ENCODE data around the gene CALCB. TPM values are rescaled to one million over a fixed set of nuclear protein-coding genes. Genes with fewer than 3 reads are reported as not detected.

The CALCB gene
- total RNA-seq, 1 experiment from 2014 or later, result not detected

GRCh38 chr11:15117751-15118150 is 44.4 kb downstream of the CALCB start:
- no peak overlapping the region for H2AK5ac ChIP-seq (ENCODE audit: insufficient read length, low read length)
- no peaks in the 10 kb centered on the region for H3K79me1 ChIP-seq (ENCODE audit: insufficient read depth, low read depth, low read length, poor library complexity, severe bottlenecking)
- Mint-ChIP-seq H3K27ac (no peak overlapping the region), H3K9me3 (no peaks in the 10 kb centered on the region; a peak in 1 of 5 replicates), H3K36me3 (ENCODE audit: insufficient read depth in 1 of 3, low read depth in 3 of 3) (no peaks in the 10 kb centered on the region), H3K4me1 (peaks cover 3 to 11% of the 10 kb centered on the region in 2 experiments), H3K27me3 (ENCODE audit: low read depth) (peaks cover 55% of the 10 kb centered on the region), H3K4me3 (no peak overlapping the region)
- H3K23me2 ChIP-seq (ENCODE audit: insufficient read length, low read depth, low read length, poor library complexity, severe bottlenecking), result peaks cover 5% of the 10 kb centered on the region
- no peak overlapping the region for H3K4me2 ChIP-seq (ENCODE audit: insufficient read depth, insufficient read length, low read length)
- H3T11ph ChIP-seq (ENCODE audit: low read length), result no peak overlapping the region
- H4K8ac ChIP-seq (replicated peaks; ENCODE audit: insufficient read length, low read depth, low read length), result no peak overlapping the region
- no CpG with 5 or more reads among the region's 4 CpGs for WGBS (ENCODE audit: extremely low coverage, insufficient read length, low lambda C conversion rate)
- no peak for DNase-seq
- H2BK12ac ChIP-seq (ENCODE audit: insufficient read length, low read depth, low read length), result no peak overlapping the region
- no peak overlapping the region for H3K18ac ChIP-seq (ENCODE audit: insufficient read length, low read depth, low read length)
- no peak overlapping the region for H3K9ac ChIP-seq (ENCODE audit: extremely low read depth, insufficient read length, low read length)
- no peak overlapping the region for H3K27ac ChIP-seq (ENCODE audit: insufficient read length, low read depth, low read length)
- no peak overlapping the region for H3K23ac ChIP-seq (ENCODE audit: insufficient read length, low read depth, low read length)
- TF ChIP-seq CTCF (conservative IDR thresholded peaks at IDR 0.05), result no peak
- no peak overlapping the region for H3K4ac ChIP-seq (ENCODE audit: low read depth, low read length)
- H4K5ac ChIP-seq (ENCODE audit: insufficient read length, low read depth, low read length), result no peak overlapping the region
- H2BK120ac ChIP-seq (ENCODE audit: low read depth, low read length, poor library complexity, severe bottlenecking), result no peak overlapping the region
- no peaks in the 10 kb centered on the region for H4K20me1 ChIP-seq (ENCODE audit: control insufficient read depth, insufficient read depth, insufficient read length)
- no peaks in the 10 kb centered on the region for H3K79me2 ChIP-seq (ENCODE audit: insufficient read depth, low read length)
- no peaks in the 10 kb centered on the region for H3K4me1 ChIP-seq (ENCODE audit: insufficient read depth, low read length)
- no peak overlapping the region for H2BK5ac ChIP-seq (ENCODE audit: insufficient read length, low read length)
- H2AFZ ChIP-seq (ENCODE audit: low read length), result no peak overlapping the region
- no peaks in the 10 kb centered on the region for H3K9me3 ChIP-seq (ENCODE audit: control insufficient read depth, low read depth, low read length)
- no peak overlapping the region for H4K91ac ChIP-seq (ENCODE audit: insufficient read length, low read depth, low read length)
- H3K14ac ChIP-seq (ENCODE audit: insufficient read depth, low read length), result no peak overlapping the region
- H3K27me3 ChIP-seq (ENCODE audit: insufficient read depth, low read length), result peaks cover 10% of the 10 kb centered on the region; the same call in 1 of the 2 replicates
- no peak overlapping the region for H2BK15ac ChIP-seq (ENCODE audit: low read depth, low read length)
- no peak overlapping the region for H3K56ac ChIP-seq (ENCODE audit: insufficient read length, low read depth, low read length)
- H2BK20ac ChIP-seq (ENCODE audit: low read depth, low read length, poor library complexity, severe bottlenecking), result no peak overlapping the region
